HFFc6 (cell line): ENCODE data around the gene B4GALT5. TPM values are rescaled to one million over a fixed set of nuclear protein-coding genes. Genes with fewer than 3 reads are reported as not detected.

ENCODE experiments used
- DNase-seq: peaks from one replicate; pipeline ENCODE4 v3.0.0-alpha.2; 2018
- H3K27ac Mint-ChIP-seq: 2 replicates; pipeline ENCODE4 v1.8.0; 2020; ENCODE audit warnings: mild to moderate bottlenecking, mixed read lengths
- H3K27me3 Mint-ChIP-seq: 2 replicates; pipeline ENCODE4 v1.8.0; 2021; ENCODE audit warnings: mild to moderate bottlenecking, moderate library complexity, mixed read lengths; ENCODE audit not compliant: insufficient read depth
- H3K36me3 Mint-ChIP-seq: 2 replicates; pipeline ENCODE4 v1.8.0; 2021; ENCODE audit warnings: low read depth, mixed read lengths
- H3K4me1 Mint-ChIP-seq: 2 replicates; pipeline ENCODE4 v1.8.0; 2020; ENCODE audit warnings: low read depth, mixed read lengths
- H3K4me3 Mint-ChIP-seq: 2 replicates; pipeline ENCODE4 v1.8.0; 2020; ENCODE audit warnings: mild to moderate bottlenecking, moderate library complexity, mixed read lengths
- H3K9me3 Mint-ChIP-seq: 2 replicates; pipeline ENCODE4 v1.8.0; 2020; ENCODE audit warnings: mild to moderate bottlenecking, mixed read lengths
- CTCF ChIP-seq: fragments of 200-600 bp; sonication (generic); IDR thresholded peaks from 2 replicates; pipeline ENCODE4 v1.5.0; 2021; ENCODE audit warnings: antibody characterized with exemption, mild to moderate bottlenecking
- total RNA-seq, 6 experiments: library from RNA; stranded (reverse); fragmentation: NEBNext Ultra II Directional; extraction: Animal tissue kit (Norgen Biotek cat#: 25700); gene quantifications; 2 replicates in 1 of 6; 3 replicates in 5 of 6; pipeline ENCODE4 v1.2.3, GENCODE V29; 2021

The B4GALT5 gene
- total RNA-seq, 6 experiments from 2014 or later, result 19.7 to 25.0 (median 21.9) TPM

- DNase-seq, result peak; percentile 86
- Mint-ChIP-seq H3K4me3 (peak overlapping the region; percentile 28), H3K27me3 (no peaks in the 10 kb centered on the region), H3K9me3 (no peaks in the 10 kb centered on the region), H3K4me1 (peaks cover 30% of the 10 kb centered on the region), H3K36me3 (peaks cover 31% of the 10 kb centered on the region), H3K27ac (peak overlapping the region; percentile 80)
- TF ChIP-seq CTCF, result no peak
Measured at GRCh38 chr20:49646126-49646525, 67.6 kb downstream of the B4GALT5 start.

GRCh38 chr20:49644980-49645565 is 68.6 kb downstream of the B4GALT5 start:
- no peak overlapping the region for H3K4me3 Mint-ChIP-seq
- DNase-seq, result no peak
- H3K27ac Mint-ChIP-seq, result peak overlapping the region; percentile 66
- H3K36me3 Mint-ChIP-seq, result peaks cover 40% of the 10 kb centered on the region
- H3K9me3 Mint-ChIP-seq, result no peaks in the 10 kb centered on the region
- no peaks in the 10 kb centered on the region for H3K27me3 Mint-ChIP-seq
- TF ChIP-seq CTCF, result no peak
- H3K4me1 Mint-ChIP-seq, result peaks cover 30% of the 10 kb centered on the region

- H3K4me3 Mint-ChIP-seq, result no peak overlapping the region
- DNase-seq, result no peak
Measured at GRCh38 chr20:49642816-49643215, 70.9 kb downstream of the B4GALT5 start.

GRCh38 chr20:49641683-49642656 is 71.7 kb downstream of the B4GALT5 start:
- H3K4me1 Mint-ChIP-seq, result peaks cover 10% of the 10 kb centered on the region

More at GRCh38 chr20:49642816-49643215, 70.9 kb downstream of the B4GALT5 start:
- Mint-ChIP-seq H3K27ac (no peak overlapping the region), H3K4me1 (peaks cover 18% of the 10 kb centered on the region), H3K36me3 (peaks cover 44% of the 10 kb centered on the region), H3K9me3 (no peaks in the 10 kb centered on the region), H3K27me3 (no peaks in the 10 kb centered on the region)
- TF ChIP-seq CTCF, result no peak

More at GRCh38 chr20:49641683-49642656, 71.7 kb downstream of the B4GALT5 start:
- Mint-ChIP-seq H3K27ac (no peak overlapping the region), H3K36me3 (peaks cover 37% of the 10 kb centered on the region), H3K27me3 (no peaks in the 10 kb centered on the region), H3K9me3 (no peaks in the 10 kb centered on the region), H3K4me3 (no peak overlapping the region)
- TF ChIP-seq CTCF, result no peak
- no peak for DNase-seq
